Stimulated activated CD4-positive, alpha-beta T cell treated with anti-CD3 and anti-CD28 coated beads, TNF-alpha, amount 100 ng/mL, for 1 hour (primary cell): ENCODE measurements around the gene TM4SF1.

ENCODE experiments used
- DNase-seq, 3 donors: peaks; one replicate each; pipeline ENCODE4 v3.0.0-alpha.2; 2020; ENCODE audit warnings: low read depth in 3 of 3, low spot score in 1 of 3

TM4SF1 gene, protein sequence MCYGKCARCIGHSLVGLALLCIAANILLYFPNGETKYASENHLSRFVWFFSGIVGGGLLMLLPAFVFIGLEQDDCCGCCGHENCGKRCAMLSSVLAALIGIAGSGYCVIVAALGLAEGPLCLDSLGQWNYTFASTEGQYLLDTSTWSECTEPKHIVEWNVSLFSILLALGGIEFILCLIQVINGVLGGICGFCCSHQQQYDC

DNA sequence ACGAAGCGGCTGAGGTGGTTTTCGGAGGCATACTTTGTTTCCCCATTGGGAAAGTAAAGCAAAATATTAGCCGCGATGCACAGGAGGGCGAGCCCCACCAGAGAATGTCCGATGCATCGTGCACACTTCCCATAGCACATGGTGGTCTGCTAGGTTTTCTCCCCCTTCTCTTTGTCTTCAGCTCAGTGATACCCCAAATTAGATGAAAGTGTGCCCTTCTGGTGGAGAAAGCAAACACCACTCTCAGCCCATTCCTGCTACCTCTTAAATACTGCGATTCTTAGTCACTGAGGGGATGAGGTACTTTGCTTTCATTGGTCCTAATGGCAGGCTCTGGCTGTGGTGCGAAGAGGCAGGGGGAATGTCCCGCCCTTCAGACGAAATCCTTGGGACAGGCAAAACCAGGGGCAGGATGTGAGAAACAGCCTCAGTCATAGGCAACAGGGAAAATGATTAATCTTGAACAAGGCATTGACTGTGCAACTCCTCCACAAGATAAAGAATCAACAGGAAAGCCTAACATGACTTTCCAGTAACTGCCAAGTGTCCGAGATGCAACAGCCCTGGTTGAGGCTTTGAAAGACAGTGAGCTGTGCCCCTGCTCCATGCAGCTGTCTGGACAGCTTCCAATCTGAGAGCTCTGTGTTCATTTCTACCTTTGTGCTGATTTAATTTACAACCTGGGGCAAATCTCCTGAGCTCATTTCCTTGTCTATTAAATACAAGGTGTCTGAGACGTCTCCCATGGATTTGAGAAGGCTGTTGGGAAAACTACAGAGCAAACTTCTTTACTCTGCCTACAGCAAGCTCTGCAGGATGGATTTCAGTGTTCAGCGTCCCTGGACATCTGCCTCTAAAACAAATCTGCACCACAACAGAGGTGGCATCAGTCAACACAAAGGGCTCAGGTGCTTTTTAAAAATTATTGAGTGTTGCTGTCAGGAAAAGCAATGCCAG lies at the start of gene TM4SF1:
TSS of gene TM4SF1 (minus strand) at position 242 of the 957 bp plus-strand sequence. CDS start at position 140, 102 bp downstream.
- DNase-seq: no peak

DNA sequence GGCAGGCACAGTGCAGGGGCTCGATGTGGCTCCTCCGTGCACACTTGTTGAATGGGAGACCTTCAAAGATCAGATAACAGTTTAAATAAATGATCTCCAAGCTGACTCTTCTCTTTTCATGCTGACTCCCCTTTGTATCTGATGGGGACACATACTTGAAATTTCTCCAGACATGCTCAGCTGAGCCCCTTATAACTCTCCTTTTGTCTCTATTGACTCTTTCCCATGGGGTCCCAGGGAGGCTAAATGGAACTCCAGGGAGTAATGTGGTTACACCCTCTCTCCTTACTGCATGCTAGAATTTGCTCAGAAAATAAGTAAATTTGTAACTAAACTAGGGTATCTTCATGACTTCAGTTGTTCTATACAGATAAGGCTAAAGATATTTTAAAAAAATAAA lies 48.9 kb upstream of the TM4SF1 start:
- no peak for DNase-seq

DNA sequence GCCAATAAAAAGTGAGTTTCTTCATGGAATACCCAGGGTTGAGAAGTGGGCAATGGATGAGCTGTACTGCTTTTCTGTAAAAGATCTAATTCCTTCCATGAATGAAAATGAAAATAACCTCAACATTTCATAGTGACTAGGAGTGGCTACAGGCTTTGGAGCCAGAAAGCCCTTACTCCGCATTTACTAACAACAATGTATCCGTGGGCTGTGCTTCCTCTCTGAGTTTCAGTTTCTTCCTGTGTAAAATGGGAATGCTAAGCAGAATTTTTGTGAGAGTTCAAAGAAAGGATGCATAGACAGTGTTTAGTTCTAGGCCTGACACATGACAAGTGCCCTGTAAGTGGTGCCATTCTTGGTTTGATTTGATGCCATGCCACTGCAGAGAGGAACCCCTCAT lies 47.5 kb upstream of the TM4SF1 start:
- no peak for DNase-seq

DNA sequence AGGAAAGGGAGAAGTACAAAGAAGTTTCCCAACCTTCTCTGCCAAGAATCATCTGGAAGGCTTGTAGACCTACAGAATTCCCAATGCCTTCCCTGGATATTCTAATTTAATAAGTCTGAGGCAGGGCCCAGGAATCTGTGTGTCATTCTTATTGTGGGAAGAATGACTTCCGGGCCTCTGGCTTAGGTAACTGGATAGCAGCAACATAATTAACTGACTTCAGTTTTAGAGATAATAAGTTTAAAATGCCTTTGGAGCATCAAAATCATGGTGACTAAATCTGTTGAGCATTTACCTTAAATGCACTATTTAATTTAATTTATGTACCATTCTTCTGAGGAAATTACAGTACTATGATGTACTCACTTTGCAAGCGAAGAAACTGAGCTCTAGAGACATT lies 44.3 kb upstream of the TM4SF1 start:
- DNase-seq: no peak

DNA sequence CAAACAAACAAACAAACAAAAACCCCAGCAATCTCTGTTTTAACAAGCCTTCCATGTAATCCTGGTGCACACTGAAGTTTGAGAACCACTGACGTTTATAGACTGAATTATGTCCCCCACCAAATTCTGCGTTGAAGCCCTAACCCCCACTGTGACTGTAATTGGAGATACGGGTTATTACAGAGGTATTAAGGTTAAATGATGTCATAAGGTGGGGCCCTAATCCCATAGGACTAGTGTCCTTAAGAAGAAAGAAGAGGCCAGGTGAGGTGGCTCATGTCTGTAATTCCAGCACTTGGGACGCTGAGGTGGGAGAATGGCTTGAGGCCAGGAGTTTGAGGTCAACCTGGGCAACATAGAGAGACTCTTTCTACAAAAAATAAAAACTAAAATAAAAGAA lies 42.4 kb upstream of the TM4SF1 start:
- no peak for DNase-seq

DNA sequence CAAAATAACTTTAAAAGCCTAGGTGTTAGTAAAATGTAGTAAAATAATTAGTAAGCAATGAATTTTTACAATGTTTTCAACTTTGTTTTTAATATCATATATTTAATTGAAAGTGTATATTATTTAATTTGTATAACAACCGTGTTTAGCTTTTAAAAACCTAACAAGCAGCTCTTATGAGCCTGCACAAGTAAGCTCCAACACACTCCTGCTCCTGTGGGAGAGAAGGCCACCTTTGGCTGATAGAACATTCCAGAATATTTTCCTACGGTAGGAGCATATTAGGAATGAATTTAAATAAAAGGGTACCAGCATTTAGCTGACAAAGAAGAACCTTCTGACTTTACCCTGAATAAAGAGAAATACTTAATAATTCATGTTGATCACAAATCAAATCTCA lies 40.3 kb upstream of the TM4SF1 start:
- DNase-seq: no peak

DNA sequence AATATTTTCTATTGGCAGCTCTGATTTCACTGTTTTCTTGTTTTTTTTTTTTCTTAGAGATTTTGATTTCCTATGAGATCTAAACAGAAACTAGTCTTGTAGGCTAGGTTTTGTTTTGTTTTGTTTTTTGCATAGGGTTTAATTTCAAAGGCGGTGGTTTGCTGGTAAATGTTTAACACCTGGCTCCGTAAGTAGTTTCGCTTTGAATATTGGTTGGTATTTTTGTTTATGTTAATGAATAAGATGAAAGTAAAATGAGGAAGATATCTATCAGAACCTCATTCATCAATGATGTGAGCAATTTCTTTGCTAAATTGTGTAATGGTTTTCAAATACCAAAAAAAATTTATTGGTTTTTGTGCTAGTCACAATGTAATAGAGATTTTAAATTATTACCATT lies 39.7 kb upstream of the TM4SF1 start:
- DNase-seq: no peak

DNA sequence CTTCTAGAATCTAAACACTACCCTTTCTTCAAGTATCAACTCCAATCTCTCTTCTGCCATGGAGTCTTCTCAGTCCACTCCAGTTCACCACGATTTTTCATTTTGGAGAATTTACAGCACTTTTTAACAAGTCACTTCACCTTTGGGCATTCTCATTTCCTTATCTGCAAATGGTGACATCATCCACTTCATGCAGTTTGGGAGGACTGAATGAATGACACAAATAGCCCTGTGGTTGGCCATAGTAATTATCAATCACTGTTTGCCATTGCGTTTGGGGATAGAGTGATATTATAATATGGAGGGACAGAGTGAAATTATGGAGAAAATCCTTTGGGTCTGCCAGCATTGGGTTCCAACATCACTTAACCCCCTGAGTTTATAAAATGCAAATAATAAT lies 38.0 kb upstream of the TM4SF1 start:
- no peak for DNase-seq

DNA sequence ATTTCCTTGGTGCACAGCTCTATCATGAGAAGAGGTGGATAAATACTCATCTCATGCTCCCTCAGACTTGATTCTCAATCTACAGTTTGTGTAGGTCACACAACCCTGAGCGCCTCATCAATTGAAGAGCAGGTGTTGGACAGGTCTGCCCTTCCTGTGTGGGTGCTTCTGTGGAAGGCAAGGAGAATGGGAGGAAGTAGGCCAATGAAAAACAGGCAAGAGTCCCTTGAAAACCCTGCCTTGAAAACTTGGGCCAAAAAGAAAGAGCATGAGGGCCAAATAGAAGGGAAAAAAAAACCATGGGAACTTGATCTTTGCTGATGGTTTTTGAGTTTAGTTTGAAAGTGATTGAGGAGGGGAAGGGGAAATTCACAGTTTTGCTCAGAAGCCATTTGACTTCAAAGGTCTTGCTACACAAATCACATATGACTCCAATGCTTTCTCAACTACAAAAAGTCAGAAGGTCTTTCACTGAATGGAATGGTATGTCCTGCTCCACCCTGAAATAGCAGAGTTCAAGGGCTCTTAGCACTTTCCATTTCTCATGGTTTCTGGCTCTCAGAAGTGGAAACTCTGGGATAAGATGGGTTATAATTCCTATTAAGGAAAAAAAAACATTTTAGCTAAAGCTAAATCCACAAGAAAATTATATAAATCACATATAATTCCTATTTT lies 37.2 kb upstream of the TM4SF1 start:
- DNase-seq: no peak

DNA sequence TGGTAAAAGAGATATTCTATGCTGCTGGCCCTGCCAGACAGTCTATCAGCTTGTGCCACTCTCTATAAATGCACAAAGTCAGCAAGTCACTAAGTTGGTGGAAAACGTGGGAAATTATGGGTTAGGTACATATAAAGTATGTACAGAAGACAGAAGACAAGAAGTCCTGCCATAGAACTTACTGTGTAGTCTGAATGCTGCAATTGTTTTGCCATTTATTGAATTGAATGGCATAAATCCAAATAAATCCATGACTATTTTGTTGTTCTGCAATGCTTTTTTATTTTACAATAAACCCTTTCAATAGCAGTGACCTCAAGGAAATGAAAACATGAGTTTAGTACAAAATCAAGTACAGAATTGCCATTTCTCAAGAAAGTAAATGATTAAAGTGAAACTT lies 34.1 kb upstream of the TM4SF1 start:
- no peak for DNase-seq

DNA sequence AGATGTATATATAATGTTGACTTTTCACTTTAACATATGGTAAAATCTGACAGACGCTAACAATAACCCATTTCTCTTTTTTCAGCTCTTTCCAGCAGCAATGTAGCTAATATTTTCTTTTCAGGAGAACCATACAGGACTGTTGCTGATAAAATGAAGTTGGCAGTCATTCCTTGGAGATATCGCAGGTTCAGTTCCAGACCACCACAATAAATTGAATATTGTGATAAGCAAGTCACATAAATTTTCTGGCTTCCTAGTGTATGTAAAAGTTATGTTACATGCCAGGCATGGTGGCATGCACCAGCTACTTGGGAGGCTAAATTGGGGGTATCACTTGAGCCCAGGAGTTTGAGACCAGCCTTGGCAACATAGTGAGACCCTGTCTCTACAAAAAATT lies 31.9 kb upstream of the TM4SF1 start:
- no peak for DNase-seq

DNA sequence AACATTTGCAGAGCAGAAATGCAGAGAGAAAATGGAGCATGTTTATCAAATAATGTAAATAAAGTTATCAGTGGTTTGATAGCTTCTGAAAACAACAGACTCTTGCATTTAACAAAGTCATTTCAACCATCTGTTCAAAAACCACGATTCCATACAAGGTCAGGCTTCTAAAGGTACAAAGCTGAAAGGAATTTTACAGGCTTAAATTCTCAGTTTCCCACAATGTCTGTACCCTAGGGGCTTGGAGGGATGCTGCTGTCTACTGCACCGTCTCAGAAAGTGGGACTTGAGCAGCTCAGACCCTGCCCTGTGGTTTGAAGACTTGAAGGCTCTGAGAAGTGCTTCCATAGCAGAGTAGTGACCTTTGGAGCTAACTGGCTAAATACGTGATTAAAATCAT lies 30.4 kb upstream of the TM4SF1 start:
- DNase-seq: no peak

DNA sequence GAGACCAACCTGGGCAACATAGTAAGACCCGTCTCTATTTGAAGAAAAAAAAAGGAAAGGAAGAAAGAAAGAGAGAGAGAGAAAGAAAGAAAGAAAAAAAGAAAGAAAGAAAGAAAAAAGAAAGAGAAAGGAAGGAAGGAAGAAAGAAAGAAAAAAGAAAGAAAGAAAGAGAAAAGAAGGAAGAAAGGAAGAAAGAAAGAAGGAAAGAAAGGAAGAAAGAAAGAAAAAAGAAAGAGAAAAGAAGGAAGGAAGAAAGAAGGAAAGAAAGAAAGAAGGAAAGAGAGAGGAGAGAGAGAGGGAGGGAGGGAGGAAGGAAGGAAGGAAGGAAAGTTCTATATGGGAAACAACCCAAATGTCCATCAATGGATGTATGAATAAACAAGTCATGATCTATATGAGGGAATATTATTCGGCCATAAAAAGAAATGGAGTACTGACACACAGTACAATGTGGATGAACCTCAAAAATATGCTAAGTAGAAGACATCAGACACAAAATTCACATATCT lies 28.8 kb upstream of the TM4SF1 start:
- no peak for DNase-seq

DNA sequence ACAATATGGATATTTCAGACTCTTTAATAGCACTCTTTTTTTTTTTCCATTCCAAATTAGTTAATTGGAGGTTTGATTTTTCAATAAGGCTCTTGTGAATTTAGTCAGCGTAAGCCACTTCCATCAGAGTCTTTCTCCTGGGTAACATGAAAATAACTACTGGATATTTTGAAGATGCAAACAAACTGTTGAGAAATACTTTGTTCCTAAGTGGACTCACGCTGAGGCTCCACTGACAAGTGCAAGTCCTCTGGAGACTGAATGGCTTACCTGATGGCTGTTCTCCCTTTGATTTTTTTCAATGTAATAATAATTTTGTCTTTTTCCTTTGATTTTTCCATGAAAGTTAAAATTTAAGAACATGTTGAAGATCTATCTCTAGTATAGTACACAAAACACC lies 26.0 kb upstream of the TM4SF1 start:
- DNase-seq: no peak

DNA sequence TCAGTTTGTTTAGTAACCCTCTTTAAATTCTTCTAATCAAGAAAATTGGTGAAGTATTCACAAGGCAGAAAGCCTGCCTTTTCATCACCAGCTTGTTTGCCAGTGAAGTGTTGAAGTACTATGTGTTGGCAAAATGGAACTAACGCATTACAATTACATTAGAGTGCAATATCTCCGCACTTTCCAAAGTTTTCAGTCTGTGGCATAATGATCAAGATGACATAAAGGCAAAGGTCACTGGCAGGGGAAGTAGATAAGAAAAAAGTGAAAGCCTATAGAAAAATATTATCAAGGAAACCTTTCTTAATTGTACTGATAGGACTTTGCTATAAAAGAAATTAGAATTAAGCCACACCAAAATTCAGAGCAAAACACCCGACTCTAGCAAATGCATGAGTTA lies 25.0 kb upstream of the TM4SF1 start:
- DNase-seq: no peak

DNA sequence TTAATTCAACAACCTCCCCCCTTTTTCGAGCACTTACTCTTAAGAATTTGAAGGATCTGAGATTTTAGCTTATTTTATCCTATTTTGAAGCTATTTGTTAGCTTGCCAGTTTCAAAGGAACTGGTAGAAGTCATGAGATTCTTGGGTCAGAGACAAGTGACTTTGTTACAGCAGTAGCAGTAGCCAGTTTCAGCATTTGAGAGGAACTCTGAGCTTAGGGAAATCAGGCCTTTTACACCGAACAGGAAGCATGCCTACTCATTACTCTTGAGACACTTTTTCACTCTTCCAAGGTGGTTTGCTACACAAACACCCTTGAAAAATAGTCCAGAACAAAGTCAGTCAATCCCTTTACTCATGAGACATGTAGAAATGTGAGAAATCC lies 24.5 kb upstream of the TM4SF1 start:
- DNase-seq: no peak

DNA sequence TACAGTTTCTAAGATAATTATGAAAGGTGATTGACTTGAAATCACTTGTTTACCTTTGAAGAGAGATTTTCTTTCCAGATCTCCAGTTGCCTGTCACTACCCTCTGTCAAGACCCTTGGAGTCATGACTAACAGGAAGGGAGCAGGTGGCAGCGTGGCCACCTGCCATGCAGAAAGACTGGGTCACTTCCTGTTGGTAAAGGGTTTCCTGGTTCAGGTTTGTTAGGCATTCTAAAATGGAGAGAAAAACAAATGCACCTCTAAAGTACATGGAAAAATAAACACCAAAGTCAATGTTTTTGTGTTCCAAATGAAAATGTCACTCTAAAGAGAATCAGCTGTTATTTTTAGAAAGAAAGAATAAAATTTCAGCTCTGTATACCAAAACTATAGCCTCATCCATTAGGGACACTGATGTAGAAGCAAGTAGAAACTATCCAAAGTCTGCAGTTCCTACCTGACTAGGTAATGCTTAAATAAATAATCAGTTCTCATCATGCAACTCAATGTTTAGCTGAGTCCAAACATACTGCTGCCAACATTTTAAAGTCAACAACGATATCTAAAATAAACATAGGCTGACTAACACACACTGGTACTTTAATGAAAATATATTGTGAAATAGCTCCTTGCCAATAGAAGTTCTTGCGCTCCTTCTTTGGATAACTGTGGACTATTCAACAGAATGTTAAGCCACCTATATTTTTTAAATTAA lies 23.9 kb upstream of the TM4SF1 start:
- no peak for DNase-seq

DNA sequence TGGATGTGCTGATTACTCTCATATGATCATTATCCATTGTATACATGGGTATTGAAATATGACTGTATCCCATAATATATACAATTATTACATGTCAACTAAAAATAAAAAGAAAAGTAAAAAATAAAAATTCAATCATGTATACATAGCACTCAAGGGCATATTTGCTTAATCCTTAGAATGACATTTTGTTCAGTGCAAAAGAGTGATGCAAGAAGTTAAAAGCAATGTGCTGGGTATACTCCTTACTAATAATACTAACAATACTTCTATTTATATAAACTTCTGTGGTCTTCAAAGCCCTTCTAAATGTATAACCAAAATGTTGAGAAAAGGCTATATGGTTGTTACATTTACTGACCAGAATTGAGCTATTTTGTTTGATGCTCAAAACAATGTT lies 23.2 kb upstream of the TM4SF1 start:
- DNase-seq: no peak

DNA sequence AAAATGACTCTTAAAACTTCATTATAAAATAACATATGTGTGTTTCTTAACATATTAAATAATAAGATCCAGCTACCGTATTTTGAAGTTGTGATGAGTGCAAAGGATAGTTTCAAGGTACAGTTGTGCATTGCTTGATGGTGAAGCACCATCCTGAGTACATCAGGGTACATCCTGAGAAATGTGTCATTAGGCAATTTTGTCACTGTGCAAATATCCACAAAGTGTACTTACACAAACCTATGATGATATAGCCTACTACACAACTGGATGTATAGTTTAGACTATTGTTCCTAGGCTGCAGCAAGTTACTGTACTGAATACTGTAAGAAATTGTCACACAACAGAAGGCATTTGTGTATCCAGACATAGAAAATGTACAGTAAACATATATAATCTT lies 20.8 kb upstream of the TM4SF1 start:
- no peak for DNase-seq

DNA sequence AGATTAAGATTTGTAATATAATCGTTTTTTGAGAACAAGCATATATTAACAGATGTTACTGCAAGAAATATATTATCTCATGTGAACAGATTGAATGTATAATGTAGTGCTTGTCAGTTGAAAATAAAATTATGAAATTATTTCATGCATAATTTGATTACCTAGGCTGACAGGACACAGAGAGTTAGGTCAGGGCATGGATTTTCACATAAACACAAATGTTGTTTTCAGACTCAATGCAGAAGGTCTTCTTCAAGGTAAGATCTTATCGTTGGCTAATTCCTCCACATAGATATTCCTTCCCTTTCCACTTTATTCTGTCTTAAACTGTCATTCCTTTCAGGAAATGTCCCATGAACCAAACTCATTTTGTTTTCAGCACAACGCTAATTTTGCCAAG lies 20.1 kb upstream of the TM4SF1 start:
- DNase-seq: no peak

DNA sequence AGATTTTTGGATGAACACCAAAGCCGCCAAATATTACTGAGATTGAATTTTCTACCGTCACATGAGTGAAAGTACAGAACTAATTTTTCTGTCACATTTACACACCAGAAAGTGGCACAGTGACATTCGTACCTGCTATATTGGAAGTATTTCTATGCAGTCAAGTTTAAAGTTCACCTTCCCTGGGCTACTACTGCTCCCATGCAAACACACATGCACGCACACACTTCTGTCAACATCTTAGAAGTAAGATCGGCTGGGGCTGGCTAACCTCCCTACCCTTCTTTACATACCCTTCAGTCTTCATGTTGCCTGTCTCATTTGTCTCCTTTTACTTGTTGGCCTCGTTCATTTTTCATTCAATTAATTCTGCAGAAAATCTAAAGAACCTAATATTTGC lies 19.0 kb upstream of the TM4SF1 start:
- DNase-seq: no peak
